Measurements from ENCODE around the gene PSMC1. TPM values are rescaled to one million over a fixed set of nuclear protein-coding genes. Genes with fewer than 3 reads are reported as not detected.

Gene PSMC1
- total RNA-seq, 6 experiments from 2014 or later = 135 to 154 (median 150) TPM

DNA sequence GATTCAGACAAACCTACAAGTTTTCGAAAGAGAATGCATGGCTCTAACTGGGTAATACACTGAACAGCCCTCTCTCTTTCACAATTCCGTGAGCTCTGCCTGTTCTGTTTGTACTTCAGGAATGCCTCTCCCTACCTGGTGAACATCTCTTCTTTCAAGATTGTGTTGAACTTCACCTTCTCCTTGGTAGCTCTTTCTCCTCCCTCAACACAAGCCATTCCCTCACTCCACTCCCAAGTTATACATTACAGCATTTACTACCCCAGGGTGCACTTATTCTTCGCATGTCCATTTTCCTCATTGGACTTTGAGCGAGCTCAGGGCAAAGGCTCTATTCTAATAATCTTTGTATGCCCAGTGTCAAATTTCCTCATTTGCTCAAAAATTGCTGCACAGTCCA lies 47.1 kb downstream of the PSMC1 start:
- Mint-ChIP-seq H3K36me3 (ENCODE audit: low read depth) (peaks cover 1% of the 10 kb centered on the region; the same call in 1 of the 2 replicates), H3K4me1 (ENCODE audit: low read depth) (peaks cover 19% of the 10 kb centered on the region), H3K4me3 (no peak overlapping the region), H3K27ac (no peak overlapping the region), H3K9me3 (no peaks in the 10 kb centered on the region), H3K27me3 (ENCODE audit: insufficient read depth) (no peaks in the 10 kb centered on the region)
- no peak for DNase-seq
- TF ChIP-seq, protein P1, sequence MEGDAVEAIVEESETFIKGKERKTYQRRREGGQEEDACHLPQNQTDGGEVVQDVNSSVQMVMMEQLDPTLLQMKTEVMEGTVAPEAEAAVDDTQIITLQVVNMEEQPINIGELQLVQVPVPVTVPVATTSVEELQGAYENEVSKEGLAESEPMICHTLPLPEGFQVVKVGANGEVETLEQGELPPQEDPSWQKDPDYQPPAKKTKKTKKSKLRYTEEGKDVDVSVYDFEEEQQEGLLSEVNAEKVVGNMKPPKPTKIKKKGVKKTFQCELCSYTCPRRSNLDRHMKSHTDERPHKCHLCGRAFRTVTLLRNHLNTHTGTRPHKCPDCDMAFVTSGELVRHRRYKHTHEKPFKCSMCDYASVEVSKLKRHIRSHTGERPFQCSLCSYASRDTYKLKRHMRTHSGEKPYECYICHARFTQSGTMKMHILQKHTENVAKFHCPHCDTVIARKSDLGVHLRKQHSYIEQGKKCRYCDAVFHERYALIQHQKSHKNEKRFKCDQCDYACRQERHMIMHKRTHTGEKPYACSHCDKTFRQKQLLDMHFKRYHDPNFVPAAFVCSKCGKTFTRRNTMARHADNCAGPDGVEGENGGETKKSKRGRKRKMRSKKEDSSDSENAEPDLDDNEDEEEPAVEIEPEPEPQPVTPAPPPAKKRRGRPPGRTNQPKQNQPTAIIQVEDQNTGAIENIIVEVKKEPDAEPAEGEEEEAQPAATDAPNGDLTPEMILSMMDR (IDR thresholded peaks at IDR 0.05) = no peak

DNA sequence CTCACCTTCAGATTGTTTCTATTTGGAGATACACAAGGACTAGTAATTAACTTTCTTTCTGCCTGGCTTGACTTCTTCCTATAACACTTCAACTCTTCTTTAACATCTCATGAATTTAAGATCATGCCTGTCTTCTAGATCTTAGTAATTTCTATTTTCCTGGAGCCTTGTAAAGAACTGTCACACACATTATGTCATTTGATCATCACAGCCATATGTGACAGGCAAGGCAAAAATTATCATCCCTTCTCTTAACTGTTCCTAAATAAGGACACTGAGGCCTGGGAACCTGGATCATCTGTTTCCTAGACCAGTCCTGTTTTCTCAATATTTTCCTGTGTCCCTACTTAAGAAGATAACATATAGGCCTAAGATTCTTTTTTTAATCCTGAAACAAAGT lies 48.1 kb downstream of the PSMC1 start:
- Mint-ChIP-seq H3K27ac (no peak overlapping the region), H3K4me1 (ENCODE audit: low read depth) (peaks cover 19% of the 10 kb centered on the region), H3K9me3 (no peaks in the 10 kb centered on the region), H3K4me3 (no peak overlapping the region), H3K27me3 (ENCODE audit: insufficient read depth) (no peaks in the 10 kb centered on the region), H3K36me3 (ENCODE audit: low read depth) (peaks cover 8% of the 10 kb centered on the region; the same call in 1 of the 2 replicates)
- no peak for DNase-seq
- TF ChIP-seq, protein P1 (IDR thresholded peaks at IDR 0.05) = no peak

DNA sequence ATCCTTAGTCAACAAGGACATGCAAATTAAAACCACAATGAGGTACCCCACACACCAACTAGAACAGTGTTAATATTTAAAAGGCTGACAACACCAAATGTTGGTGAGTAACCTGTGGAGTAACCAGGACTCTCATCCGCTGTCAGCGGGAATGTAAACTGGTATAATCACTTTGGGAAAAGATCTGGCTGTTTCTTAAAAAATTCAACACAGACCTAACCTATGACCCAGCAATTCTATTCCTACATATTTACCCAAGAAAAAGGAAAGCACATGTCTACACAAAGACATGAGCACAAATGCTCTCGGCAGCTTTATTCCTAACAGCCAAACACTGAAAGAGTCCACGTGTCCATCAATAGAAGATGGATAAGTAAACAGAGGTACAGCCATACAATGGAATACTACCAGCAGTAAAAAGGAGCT lies 48.8 kb downstream of the PSMC1 start:
- Mint-ChIP-seq H3K36me3 (ENCODE audit: low read depth) (peaks cover 8% of the 10 kb centered on the region; the same call in 1 of the 2 replicates), H3K4me1 (ENCODE audit: low read depth) (peaks cover 19% of the 10 kb centered on the region), H3K27me3 (ENCODE audit: insufficient read depth) (no peaks in the 10 kb centered on the region), H3K9me3 (no peaks in the 10 kb centered on the region), H3K27ac (no peak overlapping the region), H3K4me3 (no peak overlapping the region)
- DNase-seq = no peak
- TF ChIP-seq, protein P1 (IDR thresholded peaks at IDR 0.05) = no peak

DNA sequence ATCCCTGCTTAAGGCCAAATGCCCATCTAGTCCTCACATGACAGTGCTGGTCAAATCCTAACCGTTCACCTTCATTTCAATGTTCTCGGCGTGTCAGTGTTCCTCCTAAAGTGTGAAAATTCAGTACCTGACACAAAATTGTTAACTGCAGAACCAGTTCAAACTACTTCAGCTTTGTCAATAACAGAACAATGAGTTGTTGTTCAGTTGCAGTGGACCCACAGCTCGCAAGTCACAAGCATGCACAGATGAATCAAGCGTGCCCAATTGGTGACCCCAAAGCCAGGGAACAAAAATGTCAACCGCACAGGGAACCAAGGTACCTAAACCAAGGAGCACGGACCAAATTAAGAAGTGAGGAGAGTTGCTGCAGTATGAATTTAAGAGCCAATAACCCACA lies 52.2 kb downstream of the PSMC1 start:
- TF ChIP-seq, protein P1 (IDR thresholded peaks at IDR 0.05) = no peak
- H3K9me3 Mint-ChIP-seq = no peaks in the 10 kb centered on the region
- peaks cover 22% of the 10 kb centered on the region for H3K36me3 Mint-ChIP-seq (ENCODE audit: low read depth)
- no peak for DNase-seq
- no peak overlapping the region for H3K4me3 Mint-ChIP-seq
- no peaks in the 10 kb centered on the region for H3K27me3 Mint-ChIP-seq (ENCODE audit: insufficient read depth)
- H3K27ac Mint-ChIP-seq = no peak overlapping the region; the same call in 1 of the 2 replicates
- no peaks in the 10 kb centered on the region for H3K4me1 Mint-ChIP-seq (ENCODE audit: low read depth)

DNA sequence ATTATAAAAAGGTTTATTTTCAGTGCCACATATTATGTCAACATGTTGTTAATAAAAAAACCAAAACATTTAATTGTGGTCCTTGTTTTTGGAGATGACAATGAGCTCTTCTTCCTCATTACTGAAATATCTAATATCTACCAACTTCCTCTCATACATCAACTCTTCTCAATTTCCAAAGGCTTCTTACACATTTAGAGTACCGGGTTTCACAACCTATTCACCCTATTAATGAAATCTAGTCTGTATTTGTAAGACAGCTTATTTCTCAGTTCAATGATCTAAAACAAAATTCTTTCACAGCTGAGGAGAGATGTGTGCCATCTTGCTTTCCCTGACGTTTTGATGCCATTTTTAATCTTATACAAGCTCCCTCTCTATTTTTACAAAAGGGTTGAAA lies 60.9 kb downstream of the PSMC1 start:
- H3K27ac Mint-ChIP-seq = no peak overlapping the region
- peaks cover 30% of the 10 kb centered on the region for H3K36me3 Mint-ChIP-seq (ENCODE audit: low read depth)
- H3K9me3 Mint-ChIP-seq = no peaks in the 10 kb centered on the region
- no peak overlapping the region for H3K4me3 Mint-ChIP-seq
- peaks cover 31% of the 10 kb centered on the region for H3K4me1 Mint-ChIP-seq (ENCODE audit: low read depth)
- TF ChIP-seq, protein P1 (IDR thresholded peaks at IDR 0.05) = no peak
- no peaks in the 10 kb centered on the region for H3K27me3 Mint-ChIP-seq (ENCODE audit: insufficient read depth)
- DNase-seq = no peak

DNA sequence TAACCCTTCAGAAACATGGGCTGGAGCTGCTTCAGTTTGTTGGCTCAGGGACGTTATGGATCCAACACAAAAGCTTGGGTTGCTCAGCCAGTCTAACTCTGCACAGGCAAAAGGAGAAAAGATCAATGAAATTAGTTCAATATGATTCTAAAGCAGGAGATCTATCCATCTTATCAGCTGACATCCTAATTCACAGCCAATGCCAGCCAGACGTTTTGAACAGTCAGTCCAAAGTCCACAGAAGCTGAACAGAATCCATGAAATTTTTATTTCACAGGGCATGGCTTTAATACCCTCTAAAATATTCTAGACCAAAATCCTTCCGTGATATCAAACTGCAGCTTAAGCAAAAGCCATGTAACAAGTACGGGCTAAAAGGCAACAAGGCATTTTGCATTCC lies 61.7 kb downstream of the PSMC1 start:
- Mint-ChIP-seq H3K4me1 (ENCODE audit: low read depth) (peaks cover 31% of the 10 kb centered on the region), H3K4me3 (no peak overlapping the region), H3K36me3 (ENCODE audit: low read depth) (peaks cover 30% of the 10 kb centered on the region), H3K9me3 (no peaks in the 10 kb centered on the region), H3K27ac (no peak overlapping the region), H3K27me3 (ENCODE audit: insufficient read depth) (no peaks in the 10 kb centered on the region)
- no peak for DNase-seq
- TF ChIP-seq, protein P1 (IDR thresholded peaks at IDR 0.05) = no peak
